NCI-H226 (cell line): ENCODE results near the gene TMEM198.
A peak's percentile ranks its signal among the peaks of the same experiment; 100 is the strongest.

Experiments
- DNase-seq: peaks from one replicate; pipeline ENCODE4 v3.0.0-alpha.2; 2015

TMEM198 gene, protein sequence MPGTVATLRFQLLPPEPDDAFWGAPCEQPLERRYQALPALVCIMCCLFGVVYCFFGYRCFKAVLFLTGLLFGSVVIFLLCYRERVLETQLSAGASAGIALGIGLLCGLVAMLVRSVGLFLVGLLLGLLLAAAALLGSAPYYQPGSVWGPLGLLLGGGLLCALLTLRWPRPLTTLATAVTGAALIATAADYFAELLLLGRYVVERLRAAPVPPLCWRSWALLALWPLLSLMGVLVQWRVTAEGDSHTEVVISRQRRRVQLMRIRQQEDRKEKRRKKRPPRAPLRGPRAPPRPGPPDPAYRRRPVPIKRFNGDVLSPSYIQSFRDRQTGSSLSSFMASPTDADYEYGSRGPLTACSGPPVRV

DNA sequence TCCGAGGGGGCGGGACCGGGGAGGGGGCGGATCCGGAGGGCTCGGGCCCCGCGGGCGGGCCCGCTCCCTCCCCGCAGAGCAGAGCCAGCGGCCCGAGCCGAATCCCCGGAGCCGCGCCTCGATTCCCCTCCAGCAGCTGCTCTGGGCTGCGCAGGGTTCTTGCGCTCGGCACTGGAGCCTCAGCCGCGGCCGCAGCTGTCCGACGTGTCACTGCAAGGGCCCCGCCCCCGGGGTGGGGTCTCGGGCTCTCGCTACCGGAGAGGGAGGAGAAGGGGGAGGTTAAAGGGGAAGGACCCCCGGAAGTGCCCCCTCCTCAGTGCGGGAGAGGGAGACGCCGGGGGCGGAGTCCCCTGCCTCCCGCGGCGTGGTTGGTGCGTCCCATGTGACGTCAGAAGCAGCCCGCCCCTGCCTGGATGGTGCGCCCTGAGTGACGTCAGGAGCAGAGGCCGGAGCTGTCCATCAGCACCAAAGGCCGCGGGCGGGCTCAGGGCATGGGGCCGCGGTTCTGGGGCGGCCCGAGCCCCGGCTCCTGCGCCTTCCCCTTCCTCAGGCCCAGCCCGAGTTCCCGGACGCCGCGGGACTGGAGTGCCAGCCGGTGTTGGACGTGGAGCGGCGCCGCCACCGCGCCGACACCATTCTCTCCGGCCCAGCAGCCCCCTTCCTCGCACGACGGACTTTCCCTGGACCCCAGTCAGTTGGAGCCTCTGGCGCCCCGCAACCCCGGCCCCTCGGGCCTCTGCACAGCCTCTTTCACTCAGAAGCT, at the start of gene TMEM198, which contains the start of gene CHPF:
TMEM198 (plus strand) TSS at position 433 of the 763 bp plus-strand sequence. CDS start 700 bp downstream, outside the sequence.
CHPF (minus strand) TSS at position 214 of the 763 bp plus-strand sequence. CDS start 271 bp downstream, outside the sequence.
- peak; percentile 98 for DNase-seq

DNA sequence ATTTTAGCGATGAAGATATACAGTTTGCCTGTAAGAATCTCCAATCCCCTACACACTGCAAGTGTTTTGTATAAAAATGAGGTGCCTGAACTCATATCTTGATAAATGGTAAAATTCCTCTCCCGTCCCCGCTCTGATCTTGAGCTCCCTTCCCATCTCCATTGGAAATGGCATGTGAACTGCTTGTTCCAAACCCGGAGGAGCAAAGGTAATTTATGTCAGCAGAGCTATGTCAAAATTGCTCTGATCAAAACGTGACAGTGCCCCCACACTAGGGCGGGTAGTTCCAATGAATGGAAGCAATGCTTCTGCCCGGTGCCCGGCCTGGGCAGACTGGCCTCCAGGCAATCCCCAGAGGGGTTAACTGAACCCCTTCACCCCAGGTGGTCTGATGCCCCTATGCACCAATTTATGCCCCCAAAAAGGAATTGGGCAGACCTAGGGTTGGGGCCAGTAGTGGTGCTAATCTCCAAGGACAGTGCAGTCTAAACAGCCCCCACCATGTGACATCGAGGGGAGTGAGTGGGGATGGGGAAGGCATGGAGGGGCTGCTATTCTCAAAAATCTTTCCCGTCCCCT, 48.8 kb upstream of the TMEM198 start:
- no peak for DNase-seq

DNA sequence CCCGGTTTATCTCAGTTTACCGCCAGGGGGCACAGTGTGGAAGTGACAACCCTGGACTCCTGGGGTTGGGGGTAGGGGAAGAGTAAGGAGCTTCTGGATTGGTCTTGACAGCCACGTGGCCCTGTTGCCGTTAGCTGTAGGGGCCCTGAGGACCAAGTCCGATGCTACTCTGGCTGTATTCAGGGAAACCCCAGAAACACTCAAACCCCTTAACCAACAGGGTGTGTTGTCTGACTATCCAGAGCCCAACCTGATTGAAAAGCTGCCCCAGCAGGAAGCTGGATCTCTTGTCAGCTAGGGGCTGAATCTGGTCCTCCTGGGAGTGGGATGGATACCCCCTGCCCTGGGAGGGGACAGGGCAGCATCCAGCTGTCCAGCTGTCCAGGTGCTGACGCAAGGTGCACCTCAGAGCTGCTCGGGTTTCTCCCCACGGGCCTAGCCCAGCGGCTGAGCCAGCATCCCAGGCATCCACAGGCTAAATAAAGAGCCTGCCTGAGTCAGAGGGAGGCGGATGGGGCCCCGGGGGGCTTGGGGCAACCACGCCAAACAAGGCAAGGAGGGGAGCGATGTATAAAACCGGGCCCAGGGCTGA, 48.2 kb upstream of the TMEM198 start:
- DNase-seq = peak; percentile 50

DNA sequence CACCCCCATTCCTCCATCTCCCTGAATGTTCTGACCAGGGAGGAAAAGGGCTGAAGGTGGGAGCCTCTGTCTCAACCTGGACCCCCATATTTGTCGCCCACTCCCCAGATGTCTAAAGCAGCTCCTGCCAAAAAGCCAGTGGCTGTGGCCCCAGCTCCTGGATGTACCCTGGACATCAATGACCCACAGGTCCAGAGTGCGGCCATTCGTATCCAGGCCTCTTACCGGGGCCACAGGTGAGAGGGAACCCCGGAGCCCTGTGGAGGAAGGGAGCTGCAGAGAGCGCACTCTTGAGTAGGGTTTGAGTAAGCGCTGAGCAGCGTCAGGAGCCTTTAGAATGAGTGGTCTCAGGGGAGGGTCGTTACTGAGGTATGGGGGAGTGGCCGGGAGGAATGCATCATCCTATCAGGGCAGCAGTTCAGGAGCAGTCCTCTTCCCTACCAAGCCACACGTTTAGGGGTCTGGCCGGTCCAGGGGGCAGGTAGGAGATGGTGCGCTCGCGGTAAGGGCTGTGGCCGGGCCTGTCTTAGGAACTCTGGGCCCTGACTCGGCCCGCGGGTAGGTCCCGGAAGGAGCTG, 47.5 kb upstream of the TMEM198 start:
- DNase-seq = no peak

DNA sequence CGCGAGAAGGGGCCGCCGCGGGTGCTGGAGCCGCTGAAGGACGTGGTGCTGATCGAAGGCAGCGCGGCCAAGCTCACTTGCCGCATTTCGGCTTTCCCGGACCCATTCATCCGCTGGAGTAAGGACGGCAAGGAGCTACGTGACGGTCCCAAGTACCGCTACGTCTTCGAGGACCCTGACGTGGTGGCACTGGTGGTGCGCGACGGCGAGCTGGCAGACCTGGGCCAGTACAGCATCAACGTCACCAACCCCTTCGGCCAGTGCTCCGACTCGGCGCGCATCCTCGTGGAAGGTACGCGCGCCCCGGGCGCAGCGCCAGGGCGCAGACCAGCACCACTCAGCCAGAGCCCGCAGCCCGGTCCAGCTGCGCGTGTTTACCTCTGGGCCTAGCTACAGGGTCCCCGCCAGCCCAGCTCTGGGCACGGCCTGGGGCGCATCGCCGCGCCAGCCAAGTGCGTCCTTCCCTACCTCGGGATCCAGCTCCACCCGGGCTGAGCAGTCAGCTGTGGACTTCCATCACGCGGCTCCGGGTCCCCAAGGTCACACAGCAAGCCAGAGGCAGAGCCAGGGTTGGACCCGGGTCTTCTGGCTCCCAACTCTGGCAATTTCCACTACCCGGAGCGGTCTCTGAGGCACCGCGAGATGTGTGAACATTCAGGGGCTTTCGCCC, 46.9 kb upstream of the TMEM198 start:
- no peak for DNase-seq

DNA sequence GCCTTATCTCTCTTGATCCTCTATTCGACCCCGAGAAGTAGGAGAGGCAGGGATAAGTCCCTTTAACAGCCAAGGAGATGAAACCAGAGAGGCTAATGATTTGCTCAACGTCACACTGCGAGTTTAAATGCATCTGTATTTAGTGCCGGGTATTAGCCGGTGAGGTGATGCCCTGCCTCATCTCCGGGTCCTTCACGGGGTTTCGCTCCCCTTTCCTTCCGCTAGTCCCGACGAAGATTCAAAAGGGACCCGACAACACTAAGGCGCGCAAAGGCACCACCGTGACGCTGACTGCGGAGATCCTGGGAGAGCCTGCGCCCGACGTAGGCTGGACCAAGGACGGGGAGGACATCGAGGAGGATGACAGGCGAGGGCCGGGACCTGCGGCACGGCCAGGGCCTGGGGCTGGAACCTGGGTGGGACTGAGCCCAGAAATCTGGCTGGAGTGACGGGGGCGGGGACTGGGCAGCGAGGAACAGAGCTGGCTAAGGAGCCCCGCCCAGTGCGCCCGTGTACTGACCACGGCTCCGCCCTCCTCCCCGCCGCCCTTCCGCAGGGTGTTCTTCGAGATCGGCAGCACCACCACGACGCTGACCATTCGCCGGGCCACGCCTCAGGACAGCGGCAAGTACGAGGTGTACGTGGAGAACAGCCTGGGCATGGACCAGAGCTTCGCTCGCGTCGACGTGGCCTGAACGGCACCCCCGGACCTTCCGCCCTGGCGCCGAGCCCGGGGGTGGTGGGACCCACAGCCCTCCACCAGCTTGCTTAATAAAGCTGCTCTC, 46.1 kb upstream of the TMEM198 start:
- DNase-seq = peak; percentile 83

DNA sequence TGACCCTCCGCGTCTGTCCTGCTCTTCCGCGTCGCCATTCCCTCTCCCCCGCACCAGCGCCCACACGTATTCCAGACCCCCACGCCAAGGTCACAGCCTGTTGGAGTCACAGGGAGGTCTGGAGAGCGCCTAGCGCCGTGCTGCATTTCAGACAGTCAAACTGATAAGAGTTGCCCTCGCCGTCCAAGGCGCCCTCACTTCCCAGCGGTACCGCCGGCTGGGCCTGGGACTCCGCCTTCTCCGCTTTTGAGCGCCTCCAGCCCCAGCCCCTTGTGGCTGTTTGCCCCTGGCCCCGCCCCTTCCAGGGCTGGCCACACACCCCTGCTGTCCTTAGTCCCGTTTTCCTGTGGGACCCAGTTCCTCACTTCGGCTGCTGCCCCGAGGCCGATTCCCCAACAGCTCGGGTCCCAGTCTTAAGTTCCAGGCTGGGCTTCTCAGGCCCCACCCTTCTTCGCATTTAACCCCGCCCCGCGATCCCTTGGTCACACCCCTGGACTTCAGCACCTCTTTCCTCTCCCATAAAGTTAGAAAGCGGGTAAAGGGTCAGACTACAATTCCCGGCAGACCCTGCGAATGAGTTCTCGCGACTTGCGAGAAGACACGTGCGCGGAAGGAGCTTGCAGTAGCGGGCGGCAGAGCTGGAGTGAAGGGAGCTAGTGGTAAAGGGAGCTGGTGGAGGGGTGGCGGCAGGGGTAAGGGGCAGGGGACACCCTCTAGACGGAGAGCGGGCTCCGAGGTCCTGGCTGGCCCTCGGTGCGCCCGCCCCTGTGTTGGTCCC, 45.4 kb upstream of the TMEM198 start, which contains the start of gene GMPPA:
GMPPA (plus strand) TSS at position 612 of the 778 bp plus-strand sequence. CDS start 1,085 bp downstream, outside the sequence.
- DNase-seq = peak; percentile 97

DNA sequence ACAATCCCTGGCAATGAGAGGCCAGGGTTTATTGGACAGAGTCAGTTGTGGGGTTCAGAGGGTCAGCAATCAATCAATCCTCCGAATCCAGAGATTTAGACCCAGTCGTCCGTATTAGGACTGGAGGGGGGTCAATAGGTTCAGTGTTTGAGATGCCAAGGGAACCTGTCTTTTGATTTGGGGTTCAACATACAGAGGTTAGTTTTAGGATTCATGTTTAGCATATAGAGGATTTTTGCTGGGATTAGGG, 44.8 kb upstream of the TMEM198 start:
- DNase-seq = no peak

DNA sequence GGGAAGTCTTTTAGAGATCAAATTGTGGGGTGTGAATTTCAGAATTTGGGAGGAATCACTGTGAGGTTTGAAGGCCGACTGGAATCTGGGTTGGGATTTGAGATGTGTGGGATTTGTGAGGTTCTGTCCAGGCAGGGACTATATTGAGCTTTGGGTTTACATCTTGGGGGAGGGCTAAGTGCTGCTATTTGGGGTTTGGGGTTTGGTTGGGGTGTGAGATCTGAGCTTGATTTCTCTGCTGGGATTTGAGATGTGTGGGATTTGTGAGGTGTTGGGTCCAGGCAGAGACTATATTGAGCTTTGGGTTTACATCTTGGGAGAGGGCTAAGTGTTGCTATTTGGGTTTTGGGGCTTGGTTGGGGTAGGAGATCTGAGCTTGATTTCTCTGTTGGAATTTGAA, 44.3 kb upstream of the TMEM198 start:
- no peak for DNase-seq

DNA sequence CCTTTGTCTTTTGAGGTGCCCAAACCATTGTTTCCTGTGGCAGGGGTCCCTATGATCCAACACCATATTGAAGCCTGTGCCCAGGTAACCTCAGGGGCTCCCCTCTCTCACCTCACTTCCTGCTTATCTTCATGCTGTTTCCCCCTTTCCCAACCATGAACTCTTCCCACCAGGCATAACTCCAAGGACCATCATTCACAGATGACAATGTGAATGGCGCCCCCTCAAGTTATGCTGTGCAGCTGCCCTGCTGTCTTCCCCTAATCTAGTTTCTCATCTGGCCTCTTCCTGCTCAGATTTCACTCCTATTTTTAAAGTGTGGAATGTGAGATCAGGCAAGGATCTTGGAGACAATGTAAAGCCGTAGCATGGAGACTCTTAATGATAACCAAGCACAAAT, 43.7 kb upstream of the TMEM198 start:
- DNase-seq = no peak

DNA sequence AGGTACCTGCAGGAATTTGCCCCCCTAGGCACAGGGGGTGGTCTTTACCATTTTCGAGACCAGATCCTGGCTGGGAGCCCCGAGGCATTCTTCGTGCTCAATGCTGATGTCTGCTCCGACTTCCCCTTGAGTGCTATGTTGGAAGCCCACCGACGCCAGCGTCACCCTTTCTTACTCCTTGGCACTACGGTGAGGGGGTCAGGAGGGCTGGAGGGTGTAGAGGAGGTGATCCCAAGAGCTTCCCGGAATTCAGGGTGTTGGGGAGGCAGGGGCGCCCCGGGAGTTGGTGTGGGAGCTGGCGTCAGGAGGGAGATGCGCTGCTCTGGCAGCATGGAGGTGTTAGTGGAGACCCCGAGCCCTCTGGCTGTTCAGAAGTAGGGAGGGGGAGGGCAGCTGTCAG, 42.0 kb upstream of the TMEM198 start:
- no peak for DNase-seq

DNA sequence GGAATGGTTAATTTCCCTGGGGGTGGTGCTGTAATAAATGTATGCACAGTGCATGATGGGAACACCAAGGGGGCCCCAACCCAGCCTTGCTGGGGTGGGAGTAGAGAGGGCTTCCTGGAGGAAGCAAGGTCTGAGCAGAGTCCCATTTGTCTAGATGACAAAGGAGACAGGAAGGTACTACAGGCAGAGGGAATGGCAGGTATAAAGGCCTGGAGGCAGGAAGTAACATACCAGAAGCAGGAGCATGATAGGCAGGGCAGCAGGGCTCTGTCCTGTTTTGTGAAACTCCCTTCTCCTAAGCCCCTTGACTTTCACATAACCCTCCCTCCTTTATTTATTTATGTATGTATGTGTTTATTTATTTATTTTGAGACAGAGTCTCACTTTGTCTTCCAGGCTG, 41.2 kb upstream of the TMEM198 start:
- no peak for DNase-seq

DNA sequence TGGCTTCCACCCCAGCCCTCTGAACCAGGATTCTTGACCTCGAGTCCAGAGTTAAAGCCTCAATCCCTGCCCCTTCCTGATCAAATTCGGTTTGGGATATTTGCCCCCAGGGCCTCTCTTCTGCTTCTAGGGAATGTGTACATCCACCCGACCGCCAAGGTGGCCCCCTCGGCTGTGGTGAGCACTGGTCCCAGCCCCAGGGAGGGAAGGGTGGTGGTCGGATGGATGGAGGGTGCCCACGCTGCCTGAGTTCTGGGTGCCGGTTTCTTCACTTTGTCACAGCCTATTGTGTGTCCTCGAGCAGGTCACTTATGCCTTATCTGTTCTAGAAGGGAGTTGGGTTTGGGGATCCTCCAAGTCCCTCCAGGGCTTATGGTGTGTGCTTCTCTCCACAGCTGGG, 38.2 kb upstream of the TMEM198 start:
- DNase-seq = no peak

DNA sequence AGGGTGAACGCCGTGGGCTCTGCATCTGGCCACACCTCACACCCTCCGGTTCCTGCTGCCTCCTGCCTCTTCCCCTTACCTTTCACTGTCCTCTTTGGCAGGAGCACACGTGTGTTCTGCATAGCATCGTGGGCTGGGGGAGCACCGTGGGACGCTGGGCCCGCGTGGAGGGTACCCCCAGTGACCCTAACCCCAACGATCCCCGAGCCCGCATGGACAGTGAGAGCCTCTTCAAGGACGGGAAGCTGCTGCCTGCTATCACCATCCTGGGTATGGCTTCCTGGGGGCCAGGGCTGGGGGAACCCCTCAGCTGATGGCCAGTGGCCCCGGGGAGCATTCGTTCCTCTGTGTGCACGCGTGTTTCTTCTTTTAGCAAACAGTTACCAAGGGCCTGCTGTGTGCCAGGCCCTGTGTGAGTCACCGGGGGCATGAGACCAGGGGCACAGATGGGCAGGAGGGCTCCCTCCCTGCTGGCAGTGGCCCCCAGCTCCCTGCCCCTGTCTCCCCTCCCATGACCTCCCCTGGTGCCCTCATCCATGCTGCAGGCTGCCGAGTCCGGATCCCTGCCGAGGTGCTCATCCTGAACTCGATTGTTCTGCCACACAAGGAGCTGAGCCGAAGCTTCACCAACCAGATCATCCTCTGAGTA, 37.6 kb upstream of the TMEM198 start:
- no peak for DNase-seq

DNA sequence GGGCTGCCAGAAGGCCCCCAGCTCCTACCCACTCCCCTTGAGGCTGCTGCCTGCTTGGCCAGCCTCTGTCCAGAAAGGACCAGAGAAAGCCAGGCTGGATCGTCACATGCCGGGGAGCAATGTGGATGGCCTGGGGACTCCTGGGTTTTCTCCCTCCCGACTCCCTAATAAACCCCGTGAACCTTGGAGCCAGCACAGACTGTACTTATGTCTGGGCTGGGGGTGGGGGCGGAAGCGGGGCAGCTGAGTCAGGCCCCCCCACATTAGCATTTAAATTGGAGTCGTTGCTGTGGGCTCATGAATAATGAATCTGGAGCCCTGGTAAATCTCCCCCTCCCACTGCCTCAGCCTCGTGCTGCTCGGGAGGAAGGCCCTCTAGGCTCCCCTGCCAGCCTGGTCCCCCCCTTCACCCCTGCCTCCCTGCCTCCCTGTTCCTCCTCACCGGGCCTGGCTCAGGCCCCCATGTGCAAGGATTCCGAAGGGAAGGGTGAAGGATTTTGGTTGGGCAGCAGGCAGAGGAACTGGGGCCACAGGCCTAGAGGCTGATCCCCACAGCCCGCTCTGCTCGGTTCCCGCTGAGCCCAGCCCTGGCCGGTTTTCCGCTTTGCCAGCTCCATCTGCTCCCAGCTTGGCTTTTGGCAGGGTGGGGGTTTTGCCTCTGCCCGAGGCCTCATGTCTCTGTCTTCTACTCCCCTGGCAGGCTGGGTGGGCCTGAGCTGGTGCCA, 36.9 kb upstream of the TMEM198 start:
- DNase-seq = no peak

DNA sequence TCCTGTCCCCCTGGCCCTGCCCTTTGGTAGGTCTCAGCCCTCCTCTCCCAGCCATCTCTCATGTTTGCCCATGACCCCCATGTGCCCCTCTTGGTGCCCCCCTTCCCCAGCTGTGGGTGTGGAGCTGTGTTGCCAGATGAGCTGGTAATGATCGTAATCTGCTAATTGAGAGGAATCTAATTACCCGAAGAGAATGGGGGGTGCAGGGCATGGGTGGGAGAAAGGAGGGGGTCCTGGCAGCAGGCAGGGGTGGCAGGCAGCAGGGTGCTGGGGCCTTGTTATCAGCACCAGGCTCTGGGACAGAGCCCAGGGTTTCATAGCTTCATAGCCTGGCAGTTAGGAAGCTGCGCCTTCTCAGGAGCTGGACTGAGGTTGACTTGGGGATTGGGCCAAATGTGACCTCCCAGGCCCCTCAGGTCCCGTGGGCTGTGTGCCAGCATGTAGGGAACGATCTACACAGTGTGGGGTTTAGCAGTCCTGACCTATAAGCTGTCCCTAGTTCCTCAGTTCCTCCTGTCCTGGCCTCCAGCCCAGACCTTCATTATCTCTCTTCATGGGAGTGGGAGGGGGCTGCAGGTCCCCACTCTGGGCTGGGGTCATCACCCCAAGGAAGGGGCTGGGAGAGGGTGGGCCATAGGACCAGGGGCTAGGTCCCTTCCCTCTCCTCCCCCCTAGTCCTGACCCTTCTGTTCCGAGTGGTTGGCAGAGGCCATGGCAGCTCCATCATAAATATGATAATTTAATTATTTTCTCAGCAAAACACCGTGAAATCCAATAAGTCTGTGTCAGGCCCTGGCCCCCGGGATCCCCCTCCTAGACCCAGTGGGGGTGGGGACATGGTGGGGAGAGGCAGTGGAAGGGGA, 36.0 kb upstream of the TMEM198 start:
- no peak for DNase-seq

DNA sequence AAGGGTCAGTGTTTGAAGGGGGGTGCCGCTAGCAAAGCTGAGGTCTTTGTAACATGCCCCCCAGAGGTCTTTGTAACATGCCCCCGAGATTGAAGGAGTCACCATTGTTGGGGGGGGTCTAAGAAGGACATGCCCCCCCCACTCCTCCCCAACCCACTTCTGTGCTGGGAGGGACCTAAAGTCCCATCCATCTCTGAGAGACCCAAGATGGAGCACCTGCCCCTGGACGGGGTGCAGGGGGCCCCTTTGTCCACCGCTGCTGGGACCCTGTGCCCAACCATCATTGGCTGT, 35.4 kb upstream of the TMEM198 start:
- DNase-seq = no peak

DNA sequence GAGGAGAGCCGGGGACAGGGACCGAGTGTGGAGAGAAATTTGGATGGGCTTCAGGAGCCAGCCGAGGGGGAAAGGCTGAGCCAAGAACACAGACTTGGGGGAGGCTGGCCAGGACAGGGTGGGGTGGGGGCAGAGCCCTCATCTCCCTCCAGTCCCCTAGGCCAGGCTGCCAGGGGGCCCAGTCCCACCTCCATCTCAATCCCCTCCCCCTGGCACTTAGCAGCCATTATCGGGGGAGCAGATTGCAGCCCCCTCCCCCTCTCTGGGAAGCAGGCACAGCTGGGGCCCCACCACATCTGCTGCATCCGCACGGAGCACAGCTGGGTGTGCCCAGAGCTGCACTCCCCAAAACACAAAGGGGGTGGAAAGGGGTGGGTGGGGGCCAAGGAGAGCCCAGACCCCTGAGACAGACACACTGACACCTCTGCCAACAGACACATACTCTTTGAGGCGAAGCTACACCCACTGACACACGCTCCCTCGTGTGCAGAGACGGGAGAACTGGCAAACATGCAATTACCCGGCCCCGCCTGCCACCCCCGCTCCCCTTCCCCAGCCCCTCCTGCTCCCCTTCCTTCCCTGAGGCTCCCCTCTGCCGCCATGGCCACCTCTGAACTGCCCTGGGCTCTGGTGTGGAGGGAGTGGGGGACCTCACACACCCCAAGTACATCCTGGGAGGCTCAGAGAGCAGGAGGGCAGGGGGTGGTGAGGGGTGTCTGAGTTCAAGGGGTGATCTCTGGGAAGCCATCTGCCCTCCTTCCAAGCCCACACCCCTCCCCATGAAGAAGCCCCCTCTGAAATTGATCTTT, 34.7 kb upstream of the TMEM198 start:
- no peak for DNase-seq
